ENCODE results near the gene IRF2BP2. TPM values are rescaled to one million over a fixed set of nuclear protein-coding genes. Genes with fewer than 3 reads are reported as not detected.

The IRF2BP2 gene
- polyA plus RNA-seq, 2 of the 4 experiments (the other 2 are of a cell fraction): 38.2 to 53.5 TPM

DNA sequence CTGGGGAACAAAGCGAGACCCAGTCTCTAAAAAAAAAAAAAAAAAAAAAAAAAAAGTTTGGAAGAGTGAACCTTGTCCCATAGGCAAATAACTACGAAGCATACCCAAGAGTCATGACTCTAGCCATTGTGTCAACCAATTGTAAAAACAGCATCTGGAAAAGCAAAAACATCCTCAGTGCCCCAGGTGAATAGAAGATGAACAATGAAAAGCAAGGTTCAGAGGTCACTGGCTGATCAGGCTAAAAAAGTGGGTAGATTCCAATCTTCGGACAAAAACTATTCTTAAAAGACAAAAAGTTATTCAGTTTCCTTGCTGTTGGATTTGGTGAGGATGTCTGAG lies 11.1 kb upstream of the IRF2BP2 start (continued):
- no peak for TF ChIP-seq CTCF (IDR thresholded peaks at IDR 0.05)

GRCh38 chr1:234620272-234621126 lies 10.5 kb upstream of the IRF2BP2 start:
- peaks cover 78% of the 10 kb centered on the region for H3K4me1 ChIP-seq
- 79% methylated on average over 6 of the region's 6 CpGs for WGBS (ENCODE audit: missing lambda C conversion rate)
- TF ChIP-seq HOXB13 (CRISPR knock-in tag; IDR thresholded peaks at IDR 0.05; ENCODE audit: low read depth): no peak
- no peak for TF ChIP-seq CBX8 (IDR thresholded peaks at IDR 0.05)
- TF ChIP-seq, protein P1, sequence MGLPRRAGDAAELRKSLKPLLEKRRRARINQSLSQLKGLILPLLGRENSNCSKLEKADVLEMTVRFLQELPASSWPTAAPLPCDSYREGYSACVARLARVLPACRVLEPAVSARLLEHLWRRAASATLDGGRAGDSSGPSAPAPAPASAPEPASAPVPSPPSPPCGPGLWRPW (IDR thresholded peaks at IDR 0.05): no peak
- DNase-seq (ENCODE audit: low read depth in 1 of 2, low spot score in 1 of 2) (no peak), ATAC-seq (peak in 1 of 2 experiments; percentile 27; a peak in 1 of 6 replicates), FAIRE-seq (no peak)
- POLR2A ChIA-PET: no interaction called here
- H3K4me2 ChIP-seq: peak overlapping the region; percentile 72
- CTCF ChIA-PET: interaction anchor here (0.8 to 1.8 kb wide), 3 partner anchors 9 to 463 kb away, joined by 3 to 5 read pairs (median 4); no protein-coding TSS in a partner anchor
- H3K9me3 ChIP-seq: no peaks in the 10 kb centered on the region
- H3K27ac ChIP-seq: peak overlapping the region; percentile 73 to 79
- no peak overlapping the region for H3K4me3 ChIP-seq

GRCh38 chr1:234619794-234620247 lies 9.8 kb upstream of the IRF2BP2 start:
- Histone ChIP-seq H3K27ac (peak overlapping the region; percentile 73 to 79), H3K9me3 (no peaks in the 10 kb centered on the region), H3K4me3 (no peak overlapping the region), H3K4me1 (peaks cover 80% of the 10 kb centered on the region), H3K4me2 (peak overlapping the region; percentile 72)
- no peak for ATAC-seq
- CTCF ChIA-PET: interaction anchor here (0.6 to 1.8 kb wide), 4 partner anchors 8 to 464 kb away, joined by 3 to 5 read pairs (median 4); no protein-coding TSS in a partner anchor
- TF ChIP-seq CEBPB (IDR thresholded peaks at IDR 0.05) (peak; percentile 54 to 79; a peak in 3 of 4 replicates), RAD21 (conservative IDR thresholded peaks at IDR 0.05 in 1 of 2, IDR thresholded peaks at IDR 0.05 in 1 of 2) (0 out of 5 replicates have a peak, but pooled peaks of 1 of the 2 experiments have one; percentile 17), SMC3 (IDR thresholded peaks at IDR 0.05) (0 out of 3 replicates have a peak, but pooled peaks have one; percentile 10), HEYL (CRISPR knock-in tag; IDR thresholded peaks at IDR 0.05) (no peak), POLR2AphosphoS2 (conservative IDR thresholded peaks at IDR 0.05; ENCODE audit: low read length) (no peak), FOSL2 (IDR thresholded peaks at IDR 0.05) (no peak), FOSL2 (CRISPR knock-in tag; IDR thresholded peaks at IDR 0.05) (peak; percentile 10; the same call in 1 of the 2 replicates)
- POLR2A ChIA-PET: no interaction called here
- peak in 1 of 2 experiments; percentile 35 for DNase-seq (ENCODE audit: low read depth in 1 of 2, low spot score in 1 of 2)
- 7% methylated on average over 6 of the region's 6 CpGs for WGBS (ENCODE audit: missing lambda C conversion rate)
- FAIRE-seq: no peak

- POLR2A ChIA-PET: no interaction called here
- Histone ChIP-seq H3K9me3 (no peaks in the 10 kb centered on the region), H3K4me1 (peaks cover 80% of the 10 kb centered on the region), H3K4me3 (no peak overlapping the region), H3K4me2 (peak overlapping the region; percentile 72), H3K27ac (peak overlapping the region; percentile 73 to 84)
- ATAC-seq: peak in 1 of 2 experiments; percentile 23; a peak in 3 of 6 replicates
- FAIRE-seq: no peak
- DNase-seq (ENCODE audit: low read depth in 1 of 2, low spot score in 1 of 2): no peak
- CTCF ChIA-PET: interaction anchor here (0.6 to 1.8 kb wide), 4 partner anchors 7 to 465 kb away, joined by 3 to 5 read pairs (median 4); no protein-coding TSS in a partner anchor
- 57% methylated on average over 3 of the region's 3 CpGs for WGBS (ENCODE audit: missing lambda C conversion rate)
- TF ChIP-seq HDAC2 (IDR thresholded peaks at IDR 0.05) (no peak), ESRRA (IDR thresholded peaks at IDR 0.05; ENCODE audit: borderline replicate concordance, low read length) (no peak), RAD21 (conservative IDR thresholded peaks at IDR 0.05 in 1 of 2, IDR thresholded peaks at IDR 0.05 in 1 of 2) (no peak), ZSCAN20 (CRISPR knock-in tag; IDR thresholded peaks at IDR 0.05) (no peak), HMGXB4 (CRISPR knock-in tag; IDR thresholded peaks at IDR 0.05; ENCODE audit: borderline replicate concordance) (no peak), CBX2 (IDR thresholded peaks at IDR 0.05; ENCODE audit: borderline replicate concordance, low read depth) (no peak), CEBPB (IDR thresholded peaks at IDR 0.05) (no peak), KDM5A (IDR thresholded peaks at IDR 0.05) (no peak), HOXB5 (CRISPR knock-in tag; IDR thresholded peaks at IDR 0.05) (no peak), POLR2A (IDR thresholded peaks at IDR 0.05; ENCODE audit: low read length) (no peak), TFCP2L1 (CRISPR knock-in tag; IDR thresholded peaks at IDR 0.05) (no peak), MAZ (IDR thresholded peaks at IDR 0.05; ENCODE audit: borderline replicate concordance, low read depth, low read length) (no peak), PBX3 (IDR thresholded peaks at IDR 0.05) (no peak)
- TF ChIP-seq, protein P2, sequence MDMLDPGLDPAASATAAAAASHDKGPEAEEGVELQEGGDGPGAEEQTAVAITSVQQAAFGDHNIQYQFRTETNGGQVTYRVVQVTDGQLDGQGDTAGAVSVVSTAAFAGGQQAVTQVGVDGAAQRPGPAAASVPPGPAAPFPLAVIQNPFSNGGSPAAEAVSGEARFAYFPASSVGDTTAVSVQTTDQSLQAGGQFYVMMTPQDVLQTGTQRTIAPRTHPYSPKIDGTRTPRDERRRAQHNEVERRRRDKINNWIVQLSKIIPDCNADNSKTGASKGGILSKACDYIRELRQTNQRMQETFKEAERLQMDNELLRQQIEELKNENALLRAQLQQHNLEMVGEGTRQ (IDR thresholded peaks at IDR 0.05): no peak
- TF ChIP-seq, protein P3, sequence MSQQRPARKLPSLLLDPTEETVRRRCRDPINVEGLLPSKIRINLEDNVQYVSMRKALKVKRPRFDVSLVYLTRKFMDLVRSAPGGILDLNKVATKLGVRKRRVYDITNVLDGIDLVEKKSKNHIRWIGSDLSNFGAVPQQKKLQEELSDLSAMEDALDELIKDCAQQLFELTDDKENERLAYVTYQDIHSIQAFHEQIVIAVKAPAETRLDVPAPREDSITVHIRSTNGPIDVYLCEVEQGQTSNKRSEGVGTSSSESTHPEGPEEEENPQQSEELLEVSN (IDR thresholded peaks at IDR 0.05; ENCODE audit: borderline replicate concordance, low read depth): no peak
These were observed 9.1 kb upstream of the IRF2BP2 start for GRCh38 chr1:234619071-234619480.

Data from A549 (cell line).